NCI-H226 (cell line): Measurements from ENCODE around the gene PROX1.

Experiments
- DNase-seq: peaks from one replicate; pipeline ENCODE4 v3.0.0-alpha.2; 2015

PROX1 gene

GRCh38 chr1:214002472-214002871, 14.7 kb downstream of the PROX1 start:
- DNase-seq: no peak

GRCh38 chr1:214003233-214003632, 15.5 kb downstream of the PROX1 start:
- DNase-seq: no peak

- DNase-seq: no peak
Observed at GRCh38 chr1:214004014-214004413, 16.2 kb downstream of the PROX1 start.

- DNase-seq: no peak
Observed at GRCh38 chr1:214004795-214005194, 17.0 kb downstream of the PROX1 start.

- no peak for DNase-seq
Observed at GRCh38 chr1:214005708-214006107, 17.9 kb downstream of the PROX1 start.

- no peak for DNase-seq
Observed at GRCh38 chr1:214006845-214007244, 19.1 kb downstream of the PROX1 start.

GRCh38 chr1:214008347-214008746, 20.6 kb downstream of the PROX1 start:
- no peak for DNase-seq

- no peak for DNase-seq
Observed at GRCh38 chr1:214008791-214009422, 21.1 kb downstream of the PROX1 start.

- no peak for DNase-seq
Observed at GRCh38 chr1:214009423-214010196, 21.8 kb downstream of the PROX1 start.

- no peak for DNase-seq
Observed at GRCh38 chr1:214010197-214010573, 22.4 kb downstream of the PROX1 start.

- no peak for DNase-seq
Observed at GRCh38 chr1:214010717-214011116, 22.9 kb downstream of the PROX1 start.

GRCh38 chr1:214012418-214012817, 24.6 kb downstream of the PROX1 start:
- DNase-seq: no peak

GRCh38 chr1:214013614-214014377, 26.0 kb downstream of the PROX1 start:
- DNase-seq: no peak

GRCh38 chr1:214014730-214015129, 27.0 kb downstream of the PROX1 start:
- no peak for DNase-seq

GRCh38 chr1:214017191-214017982, 29.6 kb downstream of the PROX1 start:
- DNase-seq: no peak

- DNase-seq: no peak
Observed at GRCh38 chr1:214018386-214019268, 30.9 kb downstream of the PROX1 start.

GRCh38 chr1:214019499-214019898, 31.7 kb downstream of the PROX1 start:
- DNase-seq: no peak

GRCh38 chr1:214021321-214021720, 33.5 kb downstream of the PROX1 start:
- DNase-seq: no peak

- no peak for DNase-seq
Observed at GRCh38 chr1:214022229-214022791, 34.5 kb downstream of the PROX1 start.

GRCh38 chr1:214022810-214023425, 35.1 kb downstream of the PROX1 start:
- no peak for DNase-seq

- no peak for DNase-seq
Observed at GRCh38 chr1:214026985-214027384, 39.2 kb downstream of the PROX1 start.
